Smooth muscle cell (in vitro differentiated cells): ENCODE measurements around the gene CCDC28A. TPM values are rescaled to one million over a fixed set of nuclear protein-coding genes. Genes with fewer than 3 reads are reported as not detected.
A peak's percentile ranks its signal among the peaks of the same experiment; 100 is the strongest.

Experiments
- DNase-seq: peaks from one replicate; lab custom pipeline; 2025; ENCODE audit not compliant: unreplicated experiment; lab: John Stamatoyannopoulos, UW
- H2AFZ ChIP-seq: fragments of 200-600 bp; sonication (generic); 2 replicates; pipeline ENCODE4 v1.6.0; 2016; ENCODE audit warnings: antibody characterized with exemption, low read depth, mild to moderate bottlenecking
- H3F3A ChIP-seq: fragments of 200-600 bp; sonication (generic); 2 replicates; pipeline ENCODE4 v1.6.0; 2017; ENCODE audit warnings: antibody characterized with exemption, low read depth
- H3K27ac ChIP-seq: fragments of 200-600 bp; sonication (generic); 2 replicates; pipeline ENCODE4 v1.5.1; 2016; ENCODE audit warnings: low read depth, mild to moderate bottlenecking
- H3K27me3 ChIP-seq: fragments of 200-600 bp; sonication (generic); 2 replicates; pipeline ENCODE4 v1.6.1; 2016; ENCODE audit warnings: low read depth, mild to moderate bottlenecking
- H3K36me3 ChIP-seq: fragments of 200-600 bp; sonication (generic); 2 replicates; pipeline ENCODE4 v1.5.1; 2016; ENCODE audit warnings: low read depth
- H3K4me1 ChIP-seq: fragments of 200-600 bp; sonication (generic); 2 replicates; pipeline ENCODE4 v1.5.1; 2016; ENCODE audit warnings: low read depth
- H3K4me2 ChIP-seq: fragments of 200-600 bp; sonication (generic); 2 replicates; pipeline ENCODE4 v1.6.0; 2016; ENCODE audit warnings: mild to moderate bottlenecking
- H3K4me3 ChIP-seq: fragments of 200-600 bp; sonication (generic); 2 replicates; pipeline ENCODE4 v1.5.1; 2016; ENCODE audit warnings: mild to moderate bottlenecking
- H3K79me2 ChIP-seq: fragments of 200-600 bp; sonication (generic); 2 replicates; pipeline ENCODE4 v1.6.0; 2016; ENCODE audit warnings: low read depth, mild to moderate bottlenecking
- H3K9ac ChIP-seq: fragments of 200-600 bp; sonication (generic); 2 replicates; pipeline ENCODE4 v1.6.0; 2016; ENCODE audit warnings: low read depth
- H3K9me3 ChIP-seq: fragments of 200-600 bp; sonication (generic); replicated peaks from 2 replicates; pipeline ENCODE4 v1.5.1; 2016; ENCODE audit warnings: low read depth
- H4K20me1 ChIP-seq: fragments of 200-600 bp; sonication (generic); 2 replicates; pipeline ENCODE4 v1.6.0; 2016; ENCODE audit warnings: low read depth
- WGBS: methylation state at CpG from one replicate; pipeline ENCODE4 v1.1.7; 2016; ENCODE audit warnings: low lambda C conversion rate; 5-methylcytosine and 5-hydroxymethylcytosine counted together
- polyA plus RNA-seq: library from polyadenylated mRNA; unstranded; fragments of >200 nt; fragmentation: Nextera tagmentation; extraction: Ambion mirVana; gene quantifications from 2 replicates; pipeline ENCODE4 v1.2.1, GENCODE V29; 2016
- total RNA-seq: library from RNA; depleted of rRNA; stranded (reverse); fragments of >200 nt; gene quantifications from 2 replicates; pipeline ENCODE4 v1.2.3, GENCODE V29; 2014
- TF ChIP-seq, protein P1 (sequence below): fragments of 200-600 bp; sonication (generic); IDR thresholded peaks from 2 replicates; pipeline ENCODE4 v1.5.1; 2017; ENCODE audit warnings: borderline replicate concordance, mild to moderate bottlenecking, antibody characterized with exemption; ENCODE audit not compliant: insufficient read depth, poor library complexity, severe bottlenecking

Gene CCDC28A
- total and polyA plus RNA-seq, 2 experiments from 2014 or later, result 9.5 to 12.3 TPM

GRCh38 chr6:138774370-138774769 is 801 bp downstream of the CCDC28A start:
- H3K4me2 ChIP-seq, result peak overlapping the region; percentile 94
- H3K4me1 ChIP-seq, result peaks cover 8% of the 10 kb centered on the region
- H4K20me1 ChIP-seq, result no peaks in the 10 kb centered on the region
- TF ChIP-seq, protein P1, sequence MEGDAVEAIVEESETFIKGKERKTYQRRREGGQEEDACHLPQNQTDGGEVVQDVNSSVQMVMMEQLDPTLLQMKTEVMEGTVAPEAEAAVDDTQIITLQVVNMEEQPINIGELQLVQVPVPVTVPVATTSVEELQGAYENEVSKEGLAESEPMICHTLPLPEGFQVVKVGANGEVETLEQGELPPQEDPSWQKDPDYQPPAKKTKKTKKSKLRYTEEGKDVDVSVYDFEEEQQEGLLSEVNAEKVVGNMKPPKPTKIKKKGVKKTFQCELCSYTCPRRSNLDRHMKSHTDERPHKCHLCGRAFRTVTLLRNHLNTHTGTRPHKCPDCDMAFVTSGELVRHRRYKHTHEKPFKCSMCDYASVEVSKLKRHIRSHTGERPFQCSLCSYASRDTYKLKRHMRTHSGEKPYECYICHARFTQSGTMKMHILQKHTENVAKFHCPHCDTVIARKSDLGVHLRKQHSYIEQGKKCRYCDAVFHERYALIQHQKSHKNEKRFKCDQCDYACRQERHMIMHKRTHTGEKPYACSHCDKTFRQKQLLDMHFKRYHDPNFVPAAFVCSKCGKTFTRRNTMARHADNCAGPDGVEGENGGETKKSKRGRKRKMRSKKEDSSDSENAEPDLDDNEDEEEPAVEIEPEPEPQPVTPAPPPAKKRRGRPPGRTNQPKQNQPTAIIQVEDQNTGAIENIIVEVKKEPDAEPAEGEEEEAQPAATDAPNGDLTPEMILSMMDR, result no peak
- no peaks in the 10 kb centered on the region for H3F3A ChIP-seq
- H3K9me3 ChIP-seq, result no peaks in the 10 kb centered on the region
- peak overlapping the region; percentile 98 for H3K27ac ChIP-seq
- H3K4me3 ChIP-seq, result peak overlapping the region; percentile 98
- H3K79me2 ChIP-seq, result peaks cover 11% of the 10 kb centered on the region
- no peaks in the 10 kb centered on the region for H3K36me3 ChIP-seq
- H2AFZ ChIP-seq, result peak overlapping the region; percentile 99
- no peak for DNase-seq
- WGBS, result 68% methylated on average over 3 of the region's 3 CpGs
- H3K27me3 ChIP-seq, result no peaks in the 10 kb centered on the region
- H3K9ac ChIP-seq, result peak overlapping the region; percentile 98

GRCh38 chr6:138776659-138777058 is 3.1 kb downstream of the CCDC28A start:
- WGBS, result 100% methylated on average over 1 of the region's 1 CpG
- TF ChIP-seq, protein P1, result no peak

GRCh38 chr6:138778331-138778730 is 4.8 kb downstream of the CCDC28A start:
- Histone ChIP-seq H3K79me2 (peaks cover 11% of the 10 kb centered on the region), H3K4me1 (peaks cover 8% of the 10 kb centered on the region), H3K9me3 (no peaks in the 10 kb centered on the region), H3K4me3 (no peak overlapping the region), H3K4me2 (peak overlapping the region; percentile 0), H2AFZ (no peak overlapping the region), H3K36me3 (peaks cover 13% of the 10 kb centered on the region), H3K9ac (no peak overlapping the region), H3K27ac (peak overlapping the region; percentile 47), H4K20me1 (no peaks in the 10 kb centered on the region), H3F3A (no peaks in the 10 kb centered on the region), H3K27me3 (no peaks in the 10 kb centered on the region)
- TF ChIP-seq, protein P1, result no peak
- DNase-seq, result no peak
- 30% methylated on average over 6 of the region's 6 CpGs for WGBS

More at GRCh38 chr6:138776659-138777058, 3.1 kb downstream of the CCDC28A start:
- no peaks in the 10 kb centered on the region for H3F3A ChIP-seq
- H3K4me1 ChIP-seq, result peaks cover 8% of the 10 kb centered on the region
- H3K4me2 ChIP-seq, result no peak overlapping the region
- no peak overlapping the region for H2AFZ ChIP-seq
- no peak overlapping the region for H3K9ac ChIP-seq
- H3K36me3 ChIP-seq, result peaks cover 8% of the 10 kb centered on the region
- H3K9me3 ChIP-seq, result no peaks in the 10 kb centered on the region
- DNase-seq, result no peak
- H4K20me1 ChIP-seq, result no peaks in the 10 kb centered on the region
- H3K4me3 ChIP-seq, result no peak overlapping the region
- H3K27ac ChIP-seq, result peak overlapping the region; percentile 47
- H3K79me2 ChIP-seq, result peaks cover 11% of the 10 kb centered on the region
- no peaks in the 10 kb centered on the region for H3K27me3 ChIP-seq

DNA sequence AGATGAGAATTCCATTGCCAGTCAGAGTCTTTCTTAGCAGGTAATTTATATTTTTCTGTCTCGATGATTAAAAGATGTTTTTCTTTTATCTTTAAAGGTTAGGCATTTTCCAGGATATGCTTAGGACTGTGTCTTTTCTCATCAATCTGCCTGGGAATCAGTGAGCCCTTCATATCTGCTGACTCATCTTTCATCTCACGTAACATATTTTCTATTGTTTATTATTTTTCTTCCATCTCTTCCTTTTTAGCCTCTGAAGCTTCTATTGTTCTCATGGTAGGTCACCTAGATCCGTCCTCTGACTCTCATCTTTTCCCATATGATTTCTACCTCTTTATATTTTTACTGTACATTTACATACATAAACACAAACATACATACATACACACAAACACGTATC is 8.7 kb downstream of the CCDC28A start:
- Histone ChIP-seq H3K9ac (no peak overlapping the region), H3K4me2 (no peak overlapping the region), H3K79me2 (no peaks in the 10 kb centered on the region), H2AFZ (no peak overlapping the region), H3K4me1 (no peaks in the 10 kb centered on the region), H3F3A (no peaks in the 10 kb centered on the region), H3K9me3 (no peaks in the 10 kb centered on the region), H3K27ac (no peak overlapping the region), H4K20me1 (no peaks in the 10 kb centered on the region), H3K36me3 (peaks cover 13% of the 10 kb centered on the region), H3K27me3 (no peaks in the 10 kb centered on the region), H3K4me3 (no peak overlapping the region)
- no peak for DNase-seq
- TF ChIP-seq, protein P1, result no peak
- WGBS, result 94% methylated on average over 4 of the region's 4 CpGs
